HepG2 (cell line): Measurements from ENCODE around the gene SERPINA3. TPM values are rescaled to one million over a fixed set of nuclear protein-coding genes. Genes with fewer than 3 reads are reported as not detected.
A peak's percentile ranks its signal among the peaks of the same experiment; 100 is the strongest.

ENCODE experiments used
- CENPX ChIP-seq: sonication (generic); formaldehyde crosslinking; IDR thresholded peaks from 2 replicates; pipeline ENCODE4 v1.9.0; 2021; ENCODE audit warnings: mild to moderate bottlenecking, missing genetic modification reagents, moderate library complexity
- FLYWCH1 ChIP-seq: sonication (generic); formaldehyde crosslinking; IDR thresholded peaks from 2 replicates; pipeline ENCODE4 v1.8.1; 2023; ENCODE audit warnings: mild to moderate bottlenecking, missing genetic modification reagents
- JUNB ChIP-seq: sonication (generic); formaldehyde crosslinking; IDR thresholded peaks from 2 replicates; pipeline ENCODE4 v1.8.0; 2022; ENCODE audit warnings: missing genetic modification reagents, mild to moderate bottlenecking, borderline replicate concordance
- KIAA2018 ChIP-seq: sonication (generic); formaldehyde crosslinking; IDR thresholded peaks from 2 replicates; pipeline ENCODE4 v1.5.0; 2020; ENCODE audit warnings: mild to moderate bottlenecking, missing genetic modification reagents, borderline replicate concordance
- RFX1 ChIP-seq: fragments of 450-650 bp; IDR thresholded peaks from 2 replicates; pipeline ENCODE4 v1.6.1; 2017
- SMARCE1 ChIP-seq: fragments of 450-650 bp; IDR thresholded peaks from 2 replicates; pipeline ENCODE4 v1.6.1; 2017; ENCODE audit warnings: borderline replicate concordance
- SNRNP70 ChIP-seq: fragments of 200-400 bp; formaldehyde crosslinking; IDR thresholded peaks from 2 replicates; pipeline ENCODE4 v1.6.1; 2017; ENCODE audit warnings: mild to moderate bottlenecking, low read depth, low read length, moderate library complexity
- TRAFD1 ChIP-seq: sonication (generic); formaldehyde crosslinking; IDR thresholded peaks from 2 replicates; pipeline ENCODE4 v1.5.1; 2020; ENCODE audit warnings: missing genetic modification reagents, mild to moderate bottlenecking, borderline replicate concordance
- ZBTB25 ChIP-seq: IDR thresholded peaks from 2 replicates; pipeline ENCODE4 v1.6.1; 2018; ENCODE audit warnings: missing genetic modification reagents
- ZNF18 ChIP-seq: sonication (generic); formaldehyde crosslinking; IDR thresholded peaks from 2 replicates; pipeline ENCODE4 v1.8.0; 2022; ENCODE audit warnings: mild to moderate bottlenecking, missing genetic modification reagents; ENCODE audit not compliant: insufficient replicate concordance
- ZNF776 ChIP-seq: sonication (generic); formaldehyde crosslinking; IDR thresholded peaks from 2 replicates; pipeline ENCODE4 v1.4.0; 2020; ENCODE audit warnings: mild to moderate bottlenecking, missing genetic modification reagents
- polyA plus RNA-seq, 8 experiments: library from polyadenylated mRNA; depleted of rRNA in 3 of 8; stranded (reverse) in 7 of 8; unstranded in 1 of 8; fragments of >200 nt; fragmentation: Illumina TruSeq in 4 of 8; extraction: Trizol in 4 of 8; gene quantifications; 2 replicates each; pipeline versions ENCODE4 v1.2.1 to v1.2.3, GENCODE V29; 2011 to 2016; ENCODE audit warnings: low read depth in 4 of 8, missing spikeins in 1 of 8, mixed read lengths in 1 of 8; ENCODE audit not compliant: insufficient read depth in 1 of 8
- total RNA-seq, 5 experiments: library from RNA; depleted of rRNA; stranded (reverse); fragments of >200 nt; fragmentation: Illumina TruSeq; extraction: Trizol; gene quantifications; 2 replicates each; pipeline ENCODE4 v1.2.3, GENCODE V29; 2016; ENCODE audit warnings: low read depth in 1 of 5

The SERPINA3 gene
- total and polyA plus RNA-seq, 2 of the 13 experiments (the other 11 are each of a cell fraction or from before 2014, with no cell fraction given) = 825 to 2,200 TPM

- TF ChIP-seq KIAA2018 (CRISPR knock-in tag) (no peak), SNRNP70 (no peak), JUNB (CRISPR knock-in tag) (peak; percentile 86), CENPX (CRISPR knock-in tag) (no peak), ZBTB25 (peak; percentile 90), SMARCE1 (peak; percentile 43; the same call in 1 of the 2 replicates), TRAFD1 (no peak), ZNF18 (CRISPR knock-in tag) (peak; percentile 80), ZNF776 (CRISPR knock-in tag) (peak; percentile 66; the same call in 1 of the 2 replicates), FLYWCH1 (CRISPR knock-in tag) (no peak; the same call in 1 of the 2 replicates), RFX1 (no peak)
Measured at GRCh38 chr14:94593749-94594431, 18.3 kb upstream of the SERPINA3 start (continued).
